ENCODE measurements around the gene SIRT7. TPM values are rescaled to one million over a fixed set of nuclear protein-coding genes. Genes with fewer than 3 reads are reported as not detected.
A peak's percentile ranks its signal among the peaks of the same experiment; 100 is the strongest.

Gene SIRT7
- total RNA-seq, 1 donor = 22.1 TPM

- Histone ChIP-seq H2AFZ (ENCODE audit: low read length) (peak within 1 kb of the TSS; percentile 70), H3K79me2 (ENCODE audit: insufficient read depth, low read length) (peaks cover 41% of the 10 kb centered on the region), H3K4me1 (ENCODE audit: insufficient read depth, low read length) (peaks cover 23% of the 10 kb centered on the region), H3K36me3 (ENCODE audit: insufficient read depth, low read length) (no peaks in the 10 kb centered on the region), H3K4me3 (ENCODE audit: insufficient read depth, low read length) (peak within 1 kb of the TSS; percentile 89), H3K27me3 (ENCODE audit: insufficient read depth, low read length) (no peaks in the 10 kb centered on the region), H3K4me2 (ENCODE audit: insufficient read depth, low read length) (peak within 1 kb of the TSS; percentile 88), H4K20me1 (ENCODE audit: insufficient read depth, low read length) (peaks cover 22% of the 10 kb centered on the region), H3K27ac (ENCODE audit: low read depth, low read length) (peak within 1 kb of the TSS; percentile 89), H3K9me3 (ENCODE audit: low read depth, low read length) (no peaks in the 10 kb centered on the region)
- DNase-seq (ENCODE audit: insufficient read length, low spot score, missing footprints) = peak; percentile 100
- TF ChIP-seq CTCF (IDR thresholded peaks at IDR 0.05; ENCODE audit: extremely low read depth, low read depth, low read length) = peak; percentile 34
Measured at GRCh38 chr17:81927653-81928543, 9.9 kb upstream of the SIRT7 start, which contains the start of gene MAFG. MAFG (minus strand) TSS chr17:81927735; CDS start chr17:81923185, 4,550 bp downstream.

DNA sequence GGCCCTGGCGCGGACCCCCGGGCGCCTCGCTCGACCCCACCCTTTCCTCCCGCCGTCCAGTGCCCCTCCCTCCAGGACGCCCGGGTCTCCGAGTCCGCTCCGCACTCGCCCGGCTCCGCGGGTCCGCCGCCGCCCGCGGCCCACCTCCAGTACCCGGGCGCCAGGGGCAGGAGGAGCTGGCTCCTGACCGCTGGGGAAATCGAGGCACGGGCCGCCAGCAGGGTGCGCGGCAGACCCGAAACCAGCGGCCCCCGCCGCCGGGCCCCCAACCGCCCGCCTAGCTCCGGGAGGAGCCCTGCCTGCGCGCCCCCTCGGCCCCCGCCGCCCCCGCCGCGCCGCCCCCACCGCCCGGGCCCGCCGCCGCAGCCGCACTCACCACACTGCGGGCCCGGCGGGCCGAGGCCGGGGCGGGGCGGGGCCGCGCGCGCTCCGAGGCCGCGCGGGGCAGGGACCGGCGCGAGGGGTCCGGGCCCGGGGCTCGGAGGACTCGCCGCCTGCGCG, 9.2 kb upstream of the SIRT7 start:
- Histone ChIP-seq H3K4me2 (ENCODE audit: insufficient read depth, low read length) (peak overlapping the region; percentile 73), H2AFZ (ENCODE audit: low read length) (no peak overlapping the region), H4K20me1 (ENCODE audit: insufficient read depth, low read length) (peaks cover 24% of the 10 kb centered on the region), H3K27ac (ENCODE audit: low read depth, low read length) (peak overlapping the region; percentile 89), H3K27me3 (ENCODE audit: insufficient read depth, low read length) (no peaks in the 10 kb centered on the region), H3K9me3 (ENCODE audit: low read depth, low read length) (no peaks in the 10 kb centered on the region), H3K79me2 (ENCODE audit: insufficient read depth, low read length) (peaks cover 48% of the 10 kb centered on the region), H3K4me3 (ENCODE audit: insufficient read depth, low read length) (peak overlapping the region; percentile 89), H3K4me1 (ENCODE audit: insufficient read depth, low read length) (peaks cover 23% of the 10 kb centered on the region), H3K36me3 (ENCODE audit: insufficient read depth, low read length) (peaks cover 2% of the 10 kb centered on the region)
- no peak for TF ChIP-seq CTCF (IDR thresholded peaks at IDR 0.05; ENCODE audit: extremely low read depth, low read depth, low read length)
- DNase-seq (ENCODE audit: insufficient read length, low spot score, missing footprints) = peak; percentile 96

DNA sequence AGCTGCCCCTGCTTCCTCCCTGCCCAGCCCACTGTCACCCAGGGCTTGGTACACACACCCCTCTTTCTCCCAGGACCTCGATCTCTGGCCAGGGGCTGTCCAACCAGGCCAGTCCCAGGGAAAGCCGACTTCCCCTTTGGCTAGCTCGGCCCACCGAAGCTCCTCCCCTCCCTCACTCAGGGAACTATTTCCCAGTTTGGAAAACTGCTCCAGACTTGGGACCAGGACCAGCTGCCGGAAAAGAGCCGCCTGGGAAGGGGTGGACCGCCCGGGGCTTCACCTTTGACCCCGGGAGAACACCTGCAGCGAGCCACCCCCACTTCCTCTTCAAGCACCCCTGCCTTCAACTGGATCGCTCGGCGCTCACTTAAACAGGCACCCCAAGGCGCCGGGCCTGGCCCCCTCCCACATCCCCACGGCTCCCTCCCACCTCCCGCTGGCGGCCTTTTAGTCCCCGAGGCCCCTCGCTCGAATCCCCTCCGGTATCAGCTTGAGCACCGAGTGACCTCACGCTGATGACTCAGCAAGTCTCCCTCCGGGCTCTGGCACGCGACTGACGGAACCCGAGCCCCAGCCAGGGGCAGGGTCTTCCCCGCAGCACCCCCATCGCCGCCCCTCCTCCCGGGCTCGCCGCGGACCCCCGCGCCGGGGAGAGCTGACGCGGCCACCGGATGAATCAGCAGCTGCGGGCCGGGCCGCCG, 8.6 kb upstream of the SIRT7 start:
- Histone ChIP-seq H3K79me2 (ENCODE audit: insufficient read depth, low read length) (peaks cover 53% of the 10 kb centered on the region), H3K4me2 (ENCODE audit: insufficient read depth, low read length) (peak overlapping the region; percentile 73), H4K20me1 (ENCODE audit: insufficient read depth, low read length) (peaks cover 25% of the 10 kb centered on the region), H3K36me3 (ENCODE audit: insufficient read depth, low read length) (peaks cover 8% of the 10 kb centered on the region), H3K4me3 (ENCODE audit: insufficient read depth, low read length) (peak overlapping the region; percentile 89), H3K9me3 (ENCODE audit: low read depth, low read length) (no peaks in the 10 kb centered on the region), H3K27me3 (ENCODE audit: insufficient read depth, low read length) (no peaks in the 10 kb centered on the region), H3K4me1 (ENCODE audit: insufficient read depth, low read length) (peaks cover 23% of the 10 kb centered on the region), H2AFZ (ENCODE audit: low read length) (no peak overlapping the region), H3K27ac (ENCODE audit: low read depth, low read length) (peak overlapping the region; percentile 89)
- DNase-seq (ENCODE audit: insufficient read length, low spot score, missing footprints) = peak; percentile 100
- TF ChIP-seq CTCF (IDR thresholded peaks at IDR 0.05; ENCODE audit: extremely low read depth, low read depth, low read length) = no peak
